ENCODE data around the gene BTK.

The BTK gene

GRCh38 chrX:101391831-101392230 lies 5.8 kb upstream of the BTK start:
- H3K4me3 ChIP-seq (ENCODE audit: low read depth, low read length): peak overlapping the region; percentile 76
- H3K27me3 ChIP-seq (ENCODE audit: insufficient read depth, low read depth, severe bottlenecking): peaks cover 4% of the 10 kb centered on the region
- peak overlapping the region; percentile 75; the same call in 1 of the 2 replicates for H3K27ac ChIP-seq
- DNase-seq: no peak
- TF ChIP-seq CTCF (IDR thresholded peaks at IDR 0.05; ENCODE audit: low read depth, low read length): no peak
- peaks cover 29% of the 10 kb centered on the region for H3K36me3 ChIP-seq
- peaks cover 3% of the 10 kb centered on the region for H3K9me3 ChIP-seq (ENCODE audit: severe bottlenecking)

- DNase-seq: peak; percentile 89
- TF ChIP-seq CTCF (IDR thresholded peaks at IDR 0.05; ENCODE audit: low read depth, low read length): peak; percentile 75
- peaks cover 3% of the 10 kb centered on the region for H3K9me3 ChIP-seq (ENCODE audit: severe bottlenecking)
- H3K27me3 ChIP-seq (ENCODE audit: insufficient read depth, low read depth, severe bottlenecking): peaks cover 4% of the 10 kb centered on the region
- H3K27ac ChIP-seq: peak within 1 kb of the TSS; percentile 75
- H3K36me3 ChIP-seq: peaks cover 26% of the 10 kb centered on the region
- peak within 1 kb of the TSS; percentile 76 for H3K4me3 ChIP-seq (ENCODE audit: low read depth, low read length)
Measured at GRCh38 chrX:101390664-101391525, 4.9 kb upstream of the BTK start, which contains the start of gene RPL36A. Gene RPL36A (plus strand): TSS chrX:101391011. CDS start chrX:101391044, 33 bp downstream.

GRCh38 chrX:101388604-101389003 lies 2.6 kb upstream of the BTK start:
- no peak for DNase-seq
- no peak for TF ChIP-seq CTCF (IDR thresholded peaks at IDR 0.05; ENCODE audit: low read depth, low read length)
- Histone ChIP-seq H3K27me3 (ENCODE audit: insufficient read depth, low read depth, severe bottlenecking) (peaks cover 12% of the 10 kb centered on the region), H3K4me3 (ENCODE audit: low read depth, low read length) (no peak overlapping the region), H3K27ac (no peak overlapping the region), H3K36me3 (peaks cover 15% of the 10 kb centered on the region), H3K9me3 (ENCODE audit: severe bottlenecking) (peaks cover 3% of the 10 kb centered on the region)

- no peak overlapping the region for H3K4me3 ChIP-seq (ENCODE audit: low read depth, low read length)
- peaks cover 2% of the 10 kb centered on the region for H3K36me3 ChIP-seq
- H3K9me3 ChIP-seq (ENCODE audit: severe bottlenecking): peaks cover 3% of the 10 kb centered on the region
- no peak for TF ChIP-seq CTCF (IDR thresholded peaks at IDR 0.05; ENCODE audit: low read depth, low read length)
- DNase-seq: no peak
- peaks cover 15% of the 10 kb centered on the region for H3K27me3 ChIP-seq (ENCODE audit: insufficient read depth, low read depth, severe bottlenecking)
- no peak overlapping the region for H3K27ac ChIP-seq
Measured at GRCh38 chrX:101386542-101386885, 523 bp upstream of the BTK start.

- H3K36me3 ChIP-seq: no peaks in the 10 kb centered on the region
- no peaks in the 10 kb centered on the region for H3K9me3 ChIP-seq (ENCODE audit: severe bottlenecking)
- TF ChIP-seq CTCF (IDR thresholded peaks at IDR 0.05; ENCODE audit: low read depth, low read length): no peak
- H3K4me3 ChIP-seq (ENCODE audit: low read depth, low read length): no peak overlapping the region
- H3K27ac ChIP-seq: no peak overlapping the region
- no peak for DNase-seq
- peaks cover 14% of the 10 kb centered on the region for H3K27me3 ChIP-seq (ENCODE audit: insufficient read depth, low read depth, severe bottlenecking)
Measured at GRCh38 chrX:101385026-101385684, 836 bp downstream of the BTK start.
